Measurements from ENCODE around the gene ZNF460.
"Not testable (repeated sequence)": the region's sequence is repeated elsewhere in the genome, so short reads cannot be mapped to it uniquely, and the experiment has no call there.

Gene ZNF460

GRCh38 chr19:57280165-57280961, at the start of gene ZNF460:
TSS of gene ZNF460 (plus strand) at chr19:57280485. CDS start at chr19:57280807, 322 bp downstream.
- peak; percentile 98 for DNase-seq

GRCh38 chr19:57231686-57232085, 48.6 kb upstream of the ZNF460 start:
- no peak for DNase-seq

DNA sequence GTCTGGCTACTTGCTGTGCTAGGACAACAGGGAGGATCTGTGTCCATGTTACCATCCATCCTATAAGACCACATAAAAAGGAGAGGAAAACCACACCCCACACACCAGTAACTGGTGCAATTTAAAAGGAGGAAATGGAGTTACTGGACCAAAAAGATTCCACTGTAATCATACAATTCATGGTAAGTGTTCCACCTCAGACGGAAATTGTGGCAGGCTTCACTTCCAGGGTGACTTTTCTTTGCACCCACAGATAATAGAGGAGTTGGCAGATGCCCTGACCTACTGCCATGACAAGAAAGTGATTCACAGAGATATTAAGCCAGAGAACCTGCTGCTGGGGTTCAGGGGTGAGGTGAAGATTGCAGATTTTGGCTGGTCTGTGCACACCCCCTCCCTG, 47.1 kb upstream of the ZNF460 start:
- no peak for DNase-seq

- DNase-seq = no peak
These were observed 40.3 kb upstream of the ZNF460 start for GRCh38 chr19:57239982-57240310.

- DNase-seq = peak; percentile 97
These were observed 39.8 kb upstream of the ZNF460 start, which contains the start of gene ZNF805 for GRCh38 chr19:57240311-57241090. TSS of gene ZNF805 (plus strand) at chr19:57240632. CDS start at chr19:57240892, 260 bp downstream.

DNA sequence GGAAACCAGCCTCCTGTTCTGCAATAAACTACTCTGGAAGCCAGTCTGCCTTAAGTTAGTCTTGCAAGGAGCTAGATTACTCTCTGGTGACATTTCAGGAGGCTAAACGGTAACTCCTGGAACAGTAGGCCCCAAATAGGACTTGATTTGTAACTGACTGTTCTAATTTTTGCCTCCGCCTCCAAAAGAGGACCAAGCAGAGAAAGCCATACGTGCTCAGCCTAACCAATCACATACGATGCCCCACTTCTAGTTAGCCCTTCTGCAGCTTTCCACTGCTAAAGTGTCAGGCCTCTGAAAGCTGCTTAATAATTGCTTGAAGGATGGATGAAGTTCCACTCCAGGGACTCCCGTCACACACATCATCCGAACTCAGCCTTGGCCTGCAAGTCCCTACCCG, 39.1 kb upstream of the ZNF460 start:
- DNase-seq = no peak

DNA sequence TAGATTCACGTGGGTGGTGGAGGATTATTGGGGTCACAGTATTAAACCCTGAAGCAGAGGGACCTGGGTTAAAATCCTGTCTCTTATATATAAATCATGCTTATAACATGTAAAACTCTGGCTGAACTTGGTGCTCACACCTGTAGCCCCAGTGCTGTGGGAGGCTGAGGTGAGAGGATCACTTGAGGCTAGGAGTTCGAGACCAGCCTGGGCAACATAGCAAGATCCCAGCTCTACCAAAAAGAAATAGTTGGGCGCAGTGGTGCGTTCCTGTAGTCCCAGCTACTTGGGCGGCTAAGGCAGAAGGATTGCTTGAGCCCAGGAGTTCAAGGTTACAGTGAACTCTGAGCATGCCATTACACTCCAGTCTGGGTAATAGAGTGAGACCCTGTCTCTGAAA, 37.5 kb upstream of the ZNF460 start:
- DNase-seq = no peak

DNA sequence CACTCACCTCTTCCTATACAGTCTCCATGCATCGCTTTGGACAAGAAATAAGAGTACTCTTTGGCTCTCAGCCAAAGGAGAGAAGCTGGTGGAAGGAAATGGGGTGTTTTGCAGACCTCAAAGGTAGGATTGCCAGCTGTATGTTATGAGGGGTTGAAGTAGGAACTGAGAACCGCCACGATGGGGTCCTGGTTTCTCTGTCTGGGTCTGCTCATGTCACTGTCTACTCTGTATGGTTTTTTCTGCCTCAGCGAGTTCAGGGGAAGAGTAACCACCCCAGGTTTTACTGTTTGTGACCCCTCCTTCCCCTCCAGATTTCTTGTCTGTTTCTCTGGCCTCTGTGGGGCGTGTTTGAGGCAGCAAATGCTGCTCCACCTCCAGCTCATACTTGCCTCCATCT, 35.8 kb upstream of the ZNF460 start:
- no peak for DNase-seq

GRCh38 chr19:57245066-57245465, 35.2 kb upstream of the ZNF460 start:
- DNase-seq = no peak

- DNase-seq = no peak
These were observed 34.3 kb upstream of the ZNF460 start for GRCh38 chr19:57245959-57246358.

DNA sequence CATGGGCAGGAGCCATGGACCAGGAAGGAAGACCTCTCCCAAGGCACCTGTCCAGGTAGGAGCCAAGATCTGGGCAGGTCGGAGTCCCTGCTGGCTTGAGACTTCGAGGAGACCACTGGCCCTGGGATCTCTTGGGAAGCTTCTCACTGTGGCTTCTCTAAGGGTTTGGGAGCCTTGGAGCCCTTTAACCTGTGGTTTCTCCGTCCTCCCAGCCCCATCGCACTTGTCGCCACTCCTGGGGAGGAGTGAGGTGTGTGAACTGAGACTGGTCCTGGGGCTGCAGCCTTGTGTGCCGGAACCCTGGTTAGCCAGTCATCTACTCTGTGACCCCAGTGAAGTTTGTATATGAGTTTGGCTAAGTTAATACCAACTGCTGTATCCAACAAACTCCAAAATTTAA, 31.6 kb upstream of the ZNF460 start:
- DNase-seq = no peak

DNA sequence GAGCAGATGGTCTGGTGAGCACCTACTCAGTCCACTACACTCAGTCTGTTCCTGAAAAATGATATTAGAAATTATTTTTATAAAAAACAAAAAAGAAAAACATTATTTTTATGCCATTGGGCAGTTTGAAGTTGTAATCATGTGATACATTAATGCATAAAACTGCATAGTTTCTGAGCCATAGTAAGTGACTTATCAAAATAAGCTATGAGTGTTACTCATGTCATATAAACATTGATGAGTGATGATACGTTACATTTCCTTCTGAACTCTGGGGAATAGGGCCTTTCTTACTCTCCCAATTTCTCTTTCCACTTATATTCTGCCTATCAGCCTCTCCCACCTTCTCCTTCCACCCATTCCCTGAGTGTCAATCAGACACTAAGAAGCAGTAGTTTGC, 31.0 kb upstream of the ZNF460 start:
- DNase-seq = no peak

DNA sequence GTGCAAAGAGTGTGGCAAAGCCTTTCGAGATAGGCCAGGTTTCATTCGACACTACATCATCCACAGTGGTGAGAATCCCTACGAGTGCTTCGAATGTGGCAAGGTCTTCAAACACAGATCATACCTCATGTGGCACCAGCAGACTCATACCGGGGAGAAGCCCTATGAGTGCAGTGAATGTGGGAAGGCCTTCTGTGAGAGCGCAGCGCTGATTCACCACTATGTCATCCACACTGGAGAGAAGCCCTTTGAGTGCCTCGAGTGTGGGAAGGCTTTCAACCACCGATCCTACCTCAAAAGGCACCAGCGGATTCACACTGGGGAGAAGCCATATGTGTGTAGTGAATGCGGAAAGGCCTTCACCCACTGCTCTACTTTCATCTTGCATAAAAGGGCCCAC, 26.5 kb upstream of the ZNF460 start:
- DNase-seq = peak; percentile 31

GRCh38 chr19:57262044-57262443, 18.2 kb upstream of the ZNF460 start:
- no peak for DNase-seq

DNA sequence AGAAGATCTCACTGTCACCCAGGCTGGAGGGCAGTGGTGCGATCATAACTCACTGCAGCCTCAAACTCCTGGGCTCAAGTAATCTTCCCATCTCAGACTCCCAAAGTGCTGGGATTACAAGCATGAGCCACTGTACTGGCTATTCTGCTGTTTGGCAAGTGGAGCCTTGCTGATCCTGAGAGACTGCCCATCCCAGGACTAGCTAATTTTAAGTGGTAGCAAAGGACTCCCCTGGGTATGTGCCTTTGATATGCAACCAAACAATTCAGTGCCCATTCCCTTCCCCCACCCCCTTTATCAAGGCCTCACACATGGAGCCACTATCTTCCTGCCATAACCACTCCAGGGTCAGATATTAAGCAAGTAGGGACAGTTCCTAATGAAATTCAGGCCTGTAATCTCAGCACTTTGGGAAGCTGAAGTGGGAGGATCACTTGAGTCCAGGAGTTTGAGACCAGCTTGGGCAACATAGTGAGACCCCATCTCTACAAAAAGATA, 17.0 kb upstream of the ZNF460 start:
- no peak for DNase-seq

DNA sequence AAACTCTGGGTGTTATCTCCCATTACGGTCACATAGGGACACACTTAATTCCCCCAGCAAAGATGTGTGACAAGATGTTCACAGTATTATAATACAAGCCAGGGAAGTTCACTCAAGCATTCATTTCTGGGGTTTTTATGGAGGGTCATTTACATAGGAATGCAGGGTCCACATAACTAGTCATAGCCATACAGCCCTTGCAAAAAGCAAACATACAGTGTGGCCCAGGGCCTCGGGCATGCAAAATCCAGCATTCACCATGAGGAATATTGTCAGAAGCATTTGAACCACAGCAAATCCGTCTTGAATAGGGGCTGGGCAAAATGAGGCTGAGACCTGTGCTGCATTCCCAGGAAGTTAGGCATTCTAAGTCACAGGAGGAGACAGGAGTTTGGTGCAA, 13.0 kb upstream of the ZNF460 start:
- no peak for DNase-seq

- DNase-seq = no peak
These were observed 10.6 kb upstream of the ZNF460 start for GRCh38 chr19:57269515-57270250.

DNA sequence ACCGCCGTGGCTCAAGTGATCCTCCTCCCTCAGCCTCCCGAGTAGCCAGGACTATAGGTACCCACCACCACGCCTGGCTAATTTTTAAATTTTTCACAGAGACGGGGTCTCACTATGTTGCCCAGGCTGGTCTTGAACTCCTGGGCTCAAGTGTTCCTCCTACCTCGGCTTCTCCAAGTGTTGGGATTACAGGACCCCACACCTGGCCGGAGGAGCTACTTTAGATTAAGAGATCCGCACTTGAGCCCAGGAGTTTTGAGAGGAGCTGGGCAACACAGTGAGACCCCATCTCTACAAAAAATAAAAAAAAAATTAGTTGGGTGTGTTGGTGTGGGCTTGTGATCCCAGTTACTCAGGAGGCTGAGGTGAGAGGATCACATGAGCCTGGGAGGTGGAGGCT, 9.0 kb upstream of the ZNF460 start:
- DNase-seq = no peak

DNA sequence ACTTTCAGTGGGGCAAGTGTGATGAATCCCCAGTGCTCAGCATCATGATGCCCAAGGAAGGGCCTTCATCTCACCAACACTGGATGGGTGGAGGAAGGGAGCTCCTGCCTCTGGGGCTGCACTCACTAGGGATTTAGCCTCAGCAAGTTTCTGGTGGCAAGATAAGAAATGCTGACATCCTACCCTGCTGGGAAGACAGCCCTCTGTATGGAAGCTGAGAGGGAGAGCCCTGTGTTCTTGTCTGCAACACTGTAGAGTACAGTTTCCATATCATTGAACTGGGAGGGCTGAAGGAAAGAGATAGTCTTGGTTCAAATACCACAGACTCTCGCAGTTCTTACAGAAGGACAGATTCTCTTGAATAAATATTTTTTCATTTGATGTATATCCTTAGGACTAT, 7.3 kb upstream of the ZNF460 start:
- no peak for DNase-seq

DNA sequence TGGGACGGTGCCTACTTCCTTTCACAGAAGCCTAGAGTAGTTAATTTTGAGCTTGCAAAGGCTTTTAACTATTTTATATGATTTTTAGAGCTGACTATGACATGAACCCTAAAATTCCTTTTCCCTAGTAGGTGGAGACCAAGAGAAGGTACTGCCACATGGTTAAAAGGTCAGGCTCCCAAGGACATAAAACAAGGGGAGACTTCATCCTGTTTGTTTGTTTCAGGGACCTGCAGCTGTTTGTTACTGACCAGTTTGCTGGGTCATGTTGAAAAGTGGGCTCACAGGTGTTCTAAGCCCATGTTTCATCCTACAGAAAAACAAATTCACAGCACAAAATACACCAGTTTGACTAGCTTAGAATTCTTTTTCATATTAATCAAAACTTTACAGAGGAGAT, 3.9 kb upstream of the ZNF460 start:
- DNase-seq = no peak

- DNase-seq = not testable (repeated sequence)
These were observed 1.8 kb upstream of the ZNF460 start for GRCh38 chr19:57278481-57278880.

- peak; percentile 85 for DNase-seq
These were observed 694 bp upstream of the ZNF460 start for GRCh38 chr19:57279418-57280164.

GRCh38 chr19:57280962-57281400, 696 bp downstream of the ZNF460 start:
- peak; percentile 30 for DNase-seq
